ENCODE results near the gene TXK.

- TF ChIP-seq, protein P1, sequence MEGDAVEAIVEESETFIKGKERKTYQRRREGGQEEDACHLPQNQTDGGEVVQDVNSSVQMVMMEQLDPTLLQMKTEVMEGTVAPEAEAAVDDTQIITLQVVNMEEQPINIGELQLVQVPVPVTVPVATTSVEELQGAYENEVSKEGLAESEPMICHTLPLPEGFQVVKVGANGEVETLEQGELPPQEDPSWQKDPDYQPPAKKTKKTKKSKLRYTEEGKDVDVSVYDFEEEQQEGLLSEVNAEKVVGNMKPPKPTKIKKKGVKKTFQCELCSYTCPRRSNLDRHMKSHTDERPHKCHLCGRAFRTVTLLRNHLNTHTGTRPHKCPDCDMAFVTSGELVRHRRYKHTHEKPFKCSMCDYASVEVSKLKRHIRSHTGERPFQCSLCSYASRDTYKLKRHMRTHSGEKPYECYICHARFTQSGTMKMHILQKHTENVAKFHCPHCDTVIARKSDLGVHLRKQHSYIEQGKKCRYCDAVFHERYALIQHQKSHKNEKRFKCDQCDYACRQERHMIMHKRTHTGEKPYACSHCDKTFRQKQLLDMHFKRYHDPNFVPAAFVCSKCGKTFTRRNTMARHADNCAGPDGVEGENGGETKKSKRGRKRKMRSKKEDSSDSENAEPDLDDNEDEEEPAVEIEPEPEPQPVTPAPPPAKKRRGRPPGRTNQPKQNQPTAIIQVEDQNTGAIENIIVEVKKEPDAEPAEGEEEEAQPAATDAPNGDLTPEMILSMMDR (IDR thresholded peaks at IDR 0.05), result no peak
- TF ChIP-seq EP300 (IDR thresholded peaks at IDR 0.05) (no peak), POLR2A (IDR thresholded peaks at IDR 0.05) (no peak)
Observed at GRCh38 chr4:48021100-48021499, 113.0 kb downstream of the TXK start.

All from upper lobe of left lung (tissue), 4 donors.